OCI-LY7 (cell line): ENCODE measurements around the gene YWHAB. TPM values are rescaled to one million over a fixed set of nuclear protein-coding genes. Genes with fewer than 3 reads are reported as not detected.

ENCODE experiments used
- BruUV-seq: library from RNA; stranded (reverse); fragments of 400-500 nt; replicated peaks from 2 replicates; lab custom pipeline; 2021; lab: Mats Ljungman, UMichigan
- CTCF ChIA-PET: fragments of 300-600 bp; sonication (Branson Sonifier 250); formaldehyde crosslinking; loops from one replicate; lab custom pipeline; 2022; ENCODE audit warnings: antibody characterized with exemption; ENCODE audit not compliant: unreplicated experiment; lab: Charles Lee
- POLR2A ChIA-PET: fragments of 300-600 bp; sonication (Branson Sonifier 250); formaldehyde crosslinking; loops from one replicate; lab custom pipeline; 2022; ENCODE audit warnings: antibody characterized with exemption; lab: Charles Lee
- DNase-seq: peaks from one replicate; pipeline ENCODE4 v3.0.0-alpha.2; 2015; ENCODE audit warnings: low spot score
- H2AFZ ChIP-seq: fragments of 200-600 bp; sonication (generic), shearing (Covaris generic); 2 replicates; pipeline ENCODE4 v1.6.1; 2014; ENCODE audit warnings: mild to moderate bottlenecking, antibody characterized with exemption, low read length, moderate library complexity
- H3K27ac ChIP-seq: fragments of 200-600 bp; sonication (generic); 2 replicates; pipeline ENCODE4 v1.5.1; 2014; ENCODE audit warnings: mixed run types, low read depth, mild to moderate bottlenecking, moderate library complexity, low read length, inconsistent platforms; ENCODE audit not compliant: poor library complexity, severe bottlenecking
- H3K36me3 ChIP-seq: fragments of 200-600 bp; sonication (generic); 2 replicates; pipeline ENCODE4 v1.6.1; 2014; ENCODE audit warnings: mild to moderate bottlenecking, antibody characterized with exemption, low read length, moderate library complexity, mixed read lengths; ENCODE audit not compliant: insufficient read depth
- H3K4me1 ChIP-seq: fragments of 200-600 bp; sonication (generic); 2 replicates; pipeline ENCODE4 v1.5.1; 2014; ENCODE audit warnings: mild to moderate bottlenecking, low read length; ENCODE audit not compliant: insufficient read depth, poor library complexity, severe bottlenecking
- H3K4me2 ChIP-seq: fragments of 200-600 bp; sonication (generic); 2 replicates; pipeline ENCODE4 v1.6.1; 2014; ENCODE audit warnings: mild to moderate bottlenecking, low read length
- H3K4me3 ChIP-seq: fragments of 200-600 bp; sonication (generic); 2 replicates; pipeline ENCODE4 v1.5.1; 2014; ENCODE audit warnings: mild to moderate bottlenecking, low read depth, low read length; ENCODE audit not compliant: poor library complexity, severe bottlenecking
- H3K79me2 ChIP-seq: fragments of 200-600 bp; sonication (generic); 2 replicates; pipeline ENCODE4 v1.6.1; 2016; ENCODE audit warnings: low read depth, mild to moderate bottlenecking, low read length, moderate library complexity, mixed read lengths; ENCODE audit not compliant: insufficient read depth
- H3K9me2 ChIP-seq: fragments of 200-600 bp; sonication (generic); 2 replicates; pipeline ENCODE4 v1.6.1; 2016; ENCODE audit warnings: mild to moderate bottlenecking, low read length, mixed read lengths; ENCODE audit not compliant: insufficient read depth
- H3K9me3 ChIP-seq: fragments of 200-600 bp; sonication (generic); 2 replicates; pipeline ENCODE4 v1.6.1; 2014; ENCODE audit warnings: mild to moderate bottlenecking, mixed run types, low read length, mixed read lengths
- H4K20me1 ChIP-seq: fragments of 200-600 bp; sonication (generic); 2 replicates; pipeline ENCODE4 v1.6.1; 2014; ENCODE audit warnings: mild to moderate bottlenecking, antibody characterized with exemption, low read length, moderate library complexity, mixed read lengths; ENCODE audit not compliant: insufficient read depth
- CTCF ChIP-seq: fragments of 200-600 bp; sonication (generic); conservative IDR thresholded peaks from 2 replicates; pipeline ENCODE4 v1.5.1; 2014; ENCODE audit warnings: mild to moderate bottlenecking, antibody characterized with exemption, low read length, moderate library complexity, mixed read lengths
- EZH2phosphoT487 ChIP-seq: fragments of 200-600 bp; sonication (generic); IDR thresholded peaks from 2 replicates; pipeline ENCODE4 v1.6.1; 2018; ENCODE audit warnings: low read depth, borderline replicate concordance, mild to moderate bottlenecking, mixed run types, antibody characterized with exemption, low read length, moderate library complexity, mixed read lengths
- intact Hi-C: fragments of 100-400 bp; cut with micrococcal nuclease; formaldehyde crosslinking; loops from one replicate; pipeline ENCODE4 v1.10.0; 2022; ENCODE audit not compliant: unreplicated experiment
- total RNA-seq, 2 experiments: library from RNA; depleted of rRNA in 1 of 2; stranded (reverse); fragments of >200 nt in 1 of 2; shearing (Covaris generic) in 1 of 2; gene quantifications; 2 replicates each; pipeline ENCODE4 v1.2.3, GENCODE V29; 2014 to 2022

Gene YWHAB
- total RNA-seq, 2 experiments from 2014 or later, result 72.8 to 245 TPM

GRCh38 chr20:44912189-44912588, 26.7 kb downstream of the YWHAB start:
- DNase-seq, result no peak
- H3K36me3 ChIP-seq, result peaks cover 73% of the 10 kb centered on the region
- H3K4me2 ChIP-seq, result no peak overlapping the region
- H3K9me3 ChIP-seq, result no peaks in the 10 kb centered on the region
- peaks cover 8% of the 10 kb centered on the region; the same call in 1 of the 2 replicates for H4K20me1 ChIP-seq
- no peak overlapping the region for H3K27ac ChIP-seq
- CTCF ChIA-PET, result no interaction called here
- no peak for TF ChIP-seq CTCF
- no peak for TF ChIP-seq EZH2phosphoT487
- POLR2A ChIA-PET, result no interaction called here
- intact Hi-C loops, result loop anchor here (5.0 kb wide), 1 partner anchor 185 kb away; no protein-coding TSS in a partner anchor
- no peaks in the 10 kb centered on the region for H3K9me2 ChIP-seq
- H3K79me2 ChIP-seq, result no peaks in the 10 kb centered on the region; the same call in 1 of the 2 replicates
- no peak overlapping the region for H3K4me3 ChIP-seq
- peaks cover 25% of the 10 kb centered on the region for H3K4me1 ChIP-seq
- BruUV-seq, result no TSS peak
- no peak overlapping the region for H2AFZ ChIP-seq

- no peak overlapping the region for H3K27ac ChIP-seq
- CTCF ChIA-PET, result no interaction called here
- no peak overlapping the region for H2AFZ ChIP-seq
- H3K4me3 ChIP-seq, result no peak overlapping the region
- BruUV-seq, result no TSS peak
- no peaks in the 10 kb centered on the region for H3K9me2 ChIP-seq
- H4K20me1 ChIP-seq, result no peaks in the 10 kb centered on the region
- no peaks in the 10 kb centered on the region; the same call in 1 of the 2 replicates for H3K79me2 ChIP-seq
- H3K4me1 ChIP-seq, result peaks cover 14% of the 10 kb centered on the region
- H3K9me3 ChIP-seq, result no peaks in the 10 kb centered on the region
- TF ChIP-seq EZH2phosphoT487 (no peak), CTCF (no peak)
- H3K4me2 ChIP-seq, result no peak overlapping the region
- POLR2A ChIA-PET, result interaction anchor here (0.6 to 1.5 kb wide), 3 partner anchors 10 to 191 kb away, joined by 3 read pairs; no protein-coding TSS in a partner anchor
- intact Hi-C loops, result loop anchor here (5.0 kb wide), 1 partner anchor 182 kb away; no protein-coding TSS in a partner anchor
- peaks cover 58% of the 10 kb centered on the region for H3K36me3 ChIP-seq
- no peak for DNase-seq
These were observed 29.4 kb downstream of the YWHAB start for GRCh38 chr20:44914924-44915323.

- POLR2A ChIA-PET, result no interaction called here
- Histone ChIP-seq H3K4me1 (peaks cover 3% of the 10 kb centered on the region), H3K9me2 (no peaks in the 10 kb centered on the region), H3K4me3 (no peak overlapping the region), H4K20me1 (no peaks in the 10 kb centered on the region), H3K27ac (no peak overlapping the region), H3K79me2 (no peaks in the 10 kb centered on the region), H2AFZ (no peak overlapping the region), H3K9me3 (no peaks in the 10 kb centered on the region), H3K36me3 (peaks cover 65% of the 10 kb centered on the region), H3K4me2 (no peak overlapping the region)
- intact Hi-C loops, result no loop called here
- TF ChIP-seq CTCF (no peak), EZH2phosphoT487 (no peak)
- BruUV-seq, result no TSS peak
- DNase-seq, result no peak
- CTCF ChIA-PET, result no interaction called here
These were observed 31.1 kb downstream of the YWHAB start for GRCh38 chr20:44916586-44916985.
